Osteocyte (in vitro differentiated cells): ENCODE measurements around the gene CROT. TPM values are rescaled to one million over a fixed set of nuclear protein-coding genes. Genes with fewer than 3 reads are reported as not detected.
"Not testable (repeated sequence)": the region's sequence is repeated elsewhere in the genome, so short reads cannot be mapped to it uniquely, and the experiment has no call there.

Experiments
- DNase-seq: peaks from one replicate; pipeline ENCODE4 v3.0.0; 2021; ENCODE audit warnings: mixed read lengths; ENCODE audit not compliant: unreplicated experiment; ENCODE audit errors: extremely low spot score
- H3K27ac Mint-ChIP-seq: one replicate; pipeline ENCODE4 v1.8.0; 2021; ENCODE audit warnings: mild to moderate bottlenecking, mixed read lengths; ENCODE audit not compliant: unreplicated experiment
- H3K27me3 Mint-ChIP-seq: one replicate; pipeline ENCODE4 v1.8.0; 2021; ENCODE audit warnings: mixed read lengths; ENCODE audit not compliant: unreplicated experiment
- H3K36me3 Mint-ChIP-seq: one replicate; pipeline ENCODE4 v1.8.0; 2021; ENCODE audit warnings: mixed read lengths; ENCODE audit not compliant: unreplicated experiment
- H3K4me1 Mint-ChIP-seq: one replicate; pipeline ENCODE4 v1.8.0; 2021; ENCODE audit warnings: mixed read lengths; ENCODE audit not compliant: unreplicated experiment
- H3K4me3 Mint-ChIP-seq: one replicate; pipeline ENCODE4 v1.8.0; 2021; ENCODE audit warnings: mild to moderate bottlenecking, moderate library complexity, mixed read lengths; ENCODE audit not compliant: unreplicated experiment
- H3K9me3 Mint-ChIP-seq: one replicate; pipeline ENCODE4 v1.8.0; 2021; ENCODE audit warnings: mixed read lengths; ENCODE audit not compliant: unreplicated experiment
- CTCF ChIP-seq: fragments of 200-600 bp; sonication (generic); IDR thresholded peaks from 2 replicates; pipeline ENCODE4 v1.5.0; 2021; ENCODE audit warnings: antibody characterized with exemption, mild to moderate bottlenecking, moderate library complexity
- total RNA-seq: library from RNA; stranded (reverse); gene quantifications from 2 replicates; pipeline ENCODE4 v1.2.1, GENCODE V29; 2021

The CROT gene
- total RNA-seq, 1 donor from 2014 or later: 11.0 TPM

GRCh38 chr7:87316097-87316700 is 29.3 kb upstream of the CROT start:
- Mint-ChIP-seq H3K27ac (no peak overlapping the region), H3K36me3 (no peaks in the 10 kb centered on the region), H3K27me3 (peaks cover 5% of the 10 kb centered on the region), H3K4me3 (no peak overlapping the region), H3K9me3 (peaks cover 4% of the 10 kb centered on the region), H3K4me1 (peaks cover 7% of the 10 kb centered on the region)
- DNase-seq: no peak
- no peak for TF ChIP-seq CTCF

- Mint-ChIP-seq H3K9me3 (peaks cover 4% of the 10 kb centered on the region), H3K4me3 (no peak overlapping the region), H3K27ac (no peak overlapping the region), H3K4me1 (peaks cover 7% of the 10 kb centered on the region), H3K27me3 (peaks cover 5% of the 10 kb centered on the region), H3K36me3 (peaks cover 4% of the 10 kb centered on the region)
- no peak for TF ChIP-seq CTCF
- no peak for DNase-seq
Observed at GRCh38 chr7:87316846-87317552, 28.5 kb upstream of the CROT start.

GRCh38 chr7:87317691-87318245 is 27.7 kb upstream of the CROT start:
- no peak overlapping the region for H3K27ac Mint-ChIP-seq

GRCh38 chr7:87318741-87319140 is 26.7 kb upstream of the CROT start:
- DNase-seq: no peak
- Mint-ChIP-seq H3K4me3 (no peak overlapping the region), H3K27me3 (peaks cover 2% of the 10 kb centered on the region), H3K4me1 (peaks cover 7% of the 10 kb centered on the region), H3K36me3 (peaks cover 8% of the 10 kb centered on the region), H3K27ac (no peak overlapping the region), H3K9me3 (peaks cover 4% of the 10 kb centered on the region)
- TF ChIP-seq CTCF: no peak

More at GRCh38 chr7:87317691-87318245, 27.7 kb upstream of the CROT start:
- peaks cover 8% of the 10 kb centered on the region for H3K36me3 Mint-ChIP-seq
- H3K4me1 Mint-ChIP-seq: peaks cover 7% of the 10 kb centered on the region
- DNase-seq: no peak
- no peak for TF ChIP-seq CTCF
- H3K27me3 Mint-ChIP-seq: peaks cover 5% of the 10 kb centered on the region
- H3K9me3 Mint-ChIP-seq: peaks cover 4% of the 10 kb centered on the region
- H3K4me3 Mint-ChIP-seq: no peak overlapping the region

GRCh38 chr7:87319154-87319581 is 26.3 kb upstream of the CROT start:
- not testable (repeated sequence) for H3K27ac Mint-ChIP-seq, H3K9me3 Mint-ChIP-seq, DNase-seq, H3K4me1 Mint-ChIP-seq, H3K36me3 Mint-ChIP-seq, H3K4me3 Mint-ChIP-seq, H3K27me3 Mint-ChIP-seq
